ENCODE results near the gene OR2T3.
"Not testable (repeated sequence)": the region's sequence is repeated elsewhere in the genome, so short reads cannot be mapped to it uniquely, and the experiment has no call there.

OR2T3 gene

GRCh38 chr1:248510217-248510616 is 37.1 kb downstream of the OR2T3 start:
- H3K9me3 ChIP-seq (ENCODE audit: control insufficient read depth, insufficient read depth, low read length); H3K36me3 ChIP-seq (ENCODE audit: insufficient read depth, low read length); H3K9ac ChIP-seq (ENCODE audit: low read depth, low read length); H3K4me1 ChIP-seq (ENCODE audit: insufficient read depth, low read length): not testable (repeated sequence)

- Histone ChIP-seq H3K9ac (ENCODE audit: low read depth, low read length) (no peak overlapping the region), H3K36me3 (ENCODE audit: insufficient read depth, low read length) (no peaks in the 10 kb centered on the region), H3K4me1 (ENCODE audit: insufficient read depth, low read length) (no peaks in the 10 kb centered on the region), H3K9me3 (ENCODE audit: control insufficient read depth, insufficient read depth, low read length) (no peaks in the 10 kb centered on the region)
Measured at GRCh38 chr1:248521856-248522255, 48.7 kb downstream of the OR2T3 start.
